Measurements from ENCODE around the gene KLHL22.

DNA sequence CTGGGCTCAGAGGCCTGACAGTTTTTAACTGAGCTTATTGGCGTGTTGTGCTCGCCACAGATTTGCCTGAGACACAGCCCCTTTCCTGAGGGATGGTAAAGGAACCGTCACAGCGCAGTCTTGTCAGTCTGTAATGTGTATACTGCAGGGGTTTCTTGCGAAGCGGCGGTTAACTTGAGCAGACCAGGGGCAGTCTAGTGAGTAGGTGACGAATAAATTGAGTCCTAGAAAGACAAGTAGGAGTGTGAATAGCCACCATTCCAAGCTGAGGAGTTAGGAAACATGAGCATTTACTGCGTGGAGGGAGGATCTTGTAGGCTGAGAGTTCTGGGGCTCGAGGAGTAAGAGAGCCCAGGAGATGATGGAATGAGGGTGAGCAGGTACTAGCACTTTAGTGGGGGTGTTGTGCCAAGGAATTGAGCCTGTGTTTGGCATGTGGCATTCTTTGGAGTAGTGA is 13.2 kb upstream of the KLHL22 start:
- TF ChIP-seq, protein P1, sequence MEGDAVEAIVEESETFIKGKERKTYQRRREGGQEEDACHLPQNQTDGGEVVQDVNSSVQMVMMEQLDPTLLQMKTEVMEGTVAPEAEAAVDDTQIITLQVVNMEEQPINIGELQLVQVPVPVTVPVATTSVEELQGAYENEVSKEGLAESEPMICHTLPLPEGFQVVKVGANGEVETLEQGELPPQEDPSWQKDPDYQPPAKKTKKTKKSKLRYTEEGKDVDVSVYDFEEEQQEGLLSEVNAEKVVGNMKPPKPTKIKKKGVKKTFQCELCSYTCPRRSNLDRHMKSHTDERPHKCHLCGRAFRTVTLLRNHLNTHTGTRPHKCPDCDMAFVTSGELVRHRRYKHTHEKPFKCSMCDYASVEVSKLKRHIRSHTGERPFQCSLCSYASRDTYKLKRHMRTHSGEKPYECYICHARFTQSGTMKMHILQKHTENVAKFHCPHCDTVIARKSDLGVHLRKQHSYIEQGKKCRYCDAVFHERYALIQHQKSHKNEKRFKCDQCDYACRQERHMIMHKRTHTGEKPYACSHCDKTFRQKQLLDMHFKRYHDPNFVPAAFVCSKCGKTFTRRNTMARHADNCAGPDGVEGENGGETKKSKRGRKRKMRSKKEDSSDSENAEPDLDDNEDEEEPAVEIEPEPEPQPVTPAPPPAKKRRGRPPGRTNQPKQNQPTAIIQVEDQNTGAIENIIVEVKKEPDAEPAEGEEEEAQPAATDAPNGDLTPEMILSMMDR (IDR thresholded peaks at IDR 0.05; ENCODE audit: low read depth, low read length), result no peak
- TF ChIP-seq EZH2phosphoT487 (IDR thresholded peaks at IDR 0.05; ENCODE audit: low read depth), result no peak
